Activated naive CD8-positive, alpha-beta T cell (primary cell): ENCODE data around the gene LHFPL2.

Experiments used
- H3K27ac Mint-ChIP-seq: one replicate; pipeline ENCODE4 v1.8.0; 2021; ENCODE audit warnings: mixed read lengths
- H3K27me3 Mint-ChIP-seq: one replicate; pipeline ENCODE4 v1.8.0; 2021; ENCODE audit warnings: mixed read lengths
- H3K36me3 Mint-ChIP-seq: one replicate; pipeline ENCODE4 v1.8.0; 2021; ENCODE audit warnings: mixed read lengths
- H3K4me1 Mint-ChIP-seq: one replicate; pipeline ENCODE4 v1.8.0; 2021; ENCODE audit warnings: low read depth, mixed read lengths
- H3K4me3 Mint-ChIP-seq: one replicate; pipeline ENCODE4 v1.8.0; 2021; ENCODE audit warnings: mild to moderate bottlenecking, mixed read lengths
- H3K9me3 Mint-ChIP-seq: one replicate; pipeline ENCODE4 v1.8.0; 2021; ENCODE audit warnings: low read depth, mixed read lengths

Gene LHFPL2

GRCh38 chr5:78592735-78593386, 55.7 kb downstream of the LHFPL2 start:
- H3K4me3 Mint-ChIP-seq = no peak overlapping the region
- no peak overlapping the region for H3K27ac Mint-ChIP-seq
- peaks cover 7% of the 10 kb centered on the region for H3K27me3 Mint-ChIP-seq
- H3K36me3 Mint-ChIP-seq = no peaks in the 10 kb centered on the region
- no peaks in the 10 kb centered on the region for H3K4me1 Mint-ChIP-seq
- no peaks in the 10 kb centered on the region for H3K9me3 Mint-ChIP-seq

GRCh38 chr5:78591972-78592700, 56.4 kb downstream of the LHFPL2 start:
- no peaks in the 10 kb centered on the region for H3K9me3 Mint-ChIP-seq
- H3K27ac Mint-ChIP-seq = no peak overlapping the region
- no peak overlapping the region for H3K4me3 Mint-ChIP-seq
- H3K36me3 Mint-ChIP-seq = no peaks in the 10 kb centered on the region
- peaks cover 7% of the 10 kb centered on the region for H3K27me3 Mint-ChIP-seq
- H3K4me1 Mint-ChIP-seq = no peaks in the 10 kb centered on the region

- Mint-ChIP-seq H3K4me3 (no peak overlapping the region), H3K9me3 (no peaks in the 10 kb centered on the region), H3K27me3 (peaks cover 7% of the 10 kb centered on the region), H3K36me3 (no peaks in the 10 kb centered on the region), H3K27ac (no peak overlapping the region), H3K4me1 (no peaks in the 10 kb centered on the region)
Measured at GRCh38 chr5:78591138-78591612, 57.4 kb downstream of the LHFPL2 start.

GRCh38 chr5:78589923-78590322, 58.6 kb downstream of the LHFPL2 start:
- no peaks in the 10 kb centered on the region for H3K36me3 Mint-ChIP-seq
- peaks cover 7% of the 10 kb centered on the region for H3K27me3 Mint-ChIP-seq
- H3K4me1 Mint-ChIP-seq = no peaks in the 10 kb centered on the region
- no peaks in the 10 kb centered on the region for H3K9me3 Mint-ChIP-seq
- H3K27ac Mint-ChIP-seq = no peak overlapping the region
- H3K4me3 Mint-ChIP-seq = no peak overlapping the region

GRCh38 chr5:78588507-78588906, 60.1 kb downstream of the LHFPL2 start:
- Mint-ChIP-seq H3K27ac (no peak overlapping the region), H3K27me3 (peaks cover 5% of the 10 kb centered on the region), H3K9me3 (no peaks in the 10 kb centered on the region), H3K4me3 (no peak overlapping the region), H3K4me1 (no peaks in the 10 kb centered on the region), H3K36me3 (no peaks in the 10 kb centered on the region)

GRCh38 chr5:78587775-78588291, 60.7 kb downstream of the LHFPL2 start:
- no peak overlapping the region for H3K4me3 Mint-ChIP-seq
- no peak overlapping the region for H3K27ac Mint-ChIP-seq
- peaks cover 5% of the 10 kb centered on the region for H3K27me3 Mint-ChIP-seq
- no peaks in the 10 kb centered on the region for H3K36me3 Mint-ChIP-seq
- H3K4me1 Mint-ChIP-seq = no peaks in the 10 kb centered on the region
- no peaks in the 10 kb centered on the region for H3K9me3 Mint-ChIP-seq

DNA sequence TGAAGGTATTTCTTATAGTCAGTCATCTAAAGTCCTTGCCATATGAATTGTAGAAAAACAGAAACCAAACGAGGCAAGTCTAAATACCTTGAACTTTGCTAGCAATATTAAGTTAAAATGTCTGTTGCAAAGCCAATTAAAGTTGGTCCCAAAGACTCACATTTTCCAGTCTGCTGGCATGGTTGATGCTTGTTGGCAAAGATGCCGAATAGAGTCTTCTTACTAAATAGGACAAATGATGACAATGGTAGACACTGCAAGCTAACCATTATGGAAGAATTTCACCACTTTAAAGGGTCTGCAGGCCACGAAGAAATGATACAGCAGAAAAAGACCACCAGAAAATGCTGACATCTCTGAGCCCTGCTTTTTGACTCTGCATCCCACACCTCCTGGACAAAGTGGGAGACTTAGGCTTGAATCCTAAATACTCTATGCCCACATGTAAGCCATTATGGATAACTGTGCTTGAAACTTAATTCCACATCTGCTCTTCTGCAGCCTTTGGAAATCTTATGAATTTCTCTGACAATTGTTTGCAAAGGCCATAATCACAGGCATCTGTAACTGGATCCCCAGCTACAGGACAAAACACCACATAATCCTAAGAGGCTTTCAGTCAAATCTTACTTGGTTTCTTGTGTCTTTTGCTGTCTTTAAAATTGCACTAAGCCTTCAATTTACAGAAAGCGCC, 61.3 kb downstream of the LHFPL2 start:
- Mint-ChIP-seq H3K27me3 (peaks cover 5% of the 10 kb centered on the region), H3K4me3 (no peak overlapping the region), H3K9me3 (no peaks in the 10 kb centered on the region), H3K36me3 (no peaks in the 10 kb centered on the region), H3K27ac (no peak overlapping the region), H3K4me1 (no peaks in the 10 kb centered on the region)

DNA sequence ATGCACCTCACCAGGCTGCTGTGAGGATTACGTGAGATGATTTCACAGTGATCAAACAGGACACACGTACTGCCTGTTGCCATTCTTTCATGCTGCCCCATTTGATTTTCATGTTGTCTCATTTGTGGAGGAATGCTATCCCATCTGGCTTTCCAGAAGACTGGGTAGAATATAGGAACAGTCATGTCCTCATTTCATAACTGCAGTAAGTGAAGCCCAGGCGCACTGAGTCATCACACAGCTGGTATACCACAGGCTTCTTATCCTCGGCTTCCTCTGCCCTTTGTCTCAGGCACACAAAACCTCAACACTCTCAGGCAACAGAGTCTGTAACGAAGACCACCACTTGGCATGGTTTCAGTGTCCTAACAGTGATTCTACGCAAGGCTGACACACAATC, 62.3 kb downstream of the LHFPL2 start:
- Mint-ChIP-seq H3K4me1 (no peaks in the 10 kb centered on the region), H3K27ac (no peak overlapping the region), H3K36me3 (no peaks in the 10 kb centered on the region), H3K27me3 (peaks cover 3% of the 10 kb centered on the region), H3K4me3 (no peak overlapping the region), H3K9me3 (no peaks in the 10 kb centered on the region)

- Mint-ChIP-seq H3K27me3 (no peaks in the 10 kb centered on the region), H3K4me3 (no peak overlapping the region), H3K36me3 (no peaks in the 10 kb centered on the region), H3K4me1 (no peaks in the 10 kb centered on the region), H3K9me3 (no peaks in the 10 kb centered on the region), H3K27ac (no peak overlapping the region)
Measured at GRCh38 chr5:78578015-78578414, 70.6 kb downstream of the LHFPL2 start.

DNA sequence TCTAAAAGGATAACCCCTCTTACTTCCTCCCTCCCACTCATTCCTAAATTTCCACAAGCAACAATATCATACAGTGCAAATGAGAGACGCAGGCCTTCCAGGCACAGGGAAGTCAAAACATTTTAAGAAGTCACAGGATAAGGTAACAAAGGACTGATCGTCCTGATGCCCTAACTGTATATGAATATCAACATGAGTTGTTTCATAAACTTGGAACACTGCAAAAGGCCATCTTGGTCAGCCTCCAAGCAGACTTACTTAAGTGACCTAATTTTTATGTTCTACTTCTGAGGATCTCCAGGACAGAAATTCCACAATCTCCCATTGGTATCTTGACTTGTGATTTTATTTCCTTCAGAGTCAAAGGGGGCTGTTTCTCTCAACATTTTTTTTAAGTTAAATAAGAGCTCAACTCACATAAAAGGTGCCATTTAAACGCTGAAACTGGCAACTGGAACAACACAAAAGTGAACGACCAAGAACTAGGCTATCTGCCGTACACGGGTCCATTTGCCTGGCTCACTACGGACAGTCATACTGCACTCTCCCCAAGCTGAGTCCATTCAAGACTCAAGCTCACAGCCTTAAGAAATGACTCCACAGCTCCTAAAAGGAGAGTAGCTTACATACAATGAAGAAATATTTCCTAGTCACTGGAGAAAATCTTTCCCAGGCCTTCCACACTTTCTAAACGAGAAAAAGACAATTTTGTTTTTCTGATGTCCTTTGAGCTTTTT, 71.3 kb downstream of the LHFPL2 start:
- no peaks in the 10 kb centered on the region for H3K27me3 Mint-ChIP-seq
- H3K4me3 Mint-ChIP-seq = no peak overlapping the region
- H3K36me3 Mint-ChIP-seq = no peaks in the 10 kb centered on the region
- no peaks in the 10 kb centered on the region for H3K9me3 Mint-ChIP-seq
- no peak overlapping the region for H3K27ac Mint-ChIP-seq
- no peaks in the 10 kb centered on the region for H3K4me1 Mint-ChIP-seq

DNA sequence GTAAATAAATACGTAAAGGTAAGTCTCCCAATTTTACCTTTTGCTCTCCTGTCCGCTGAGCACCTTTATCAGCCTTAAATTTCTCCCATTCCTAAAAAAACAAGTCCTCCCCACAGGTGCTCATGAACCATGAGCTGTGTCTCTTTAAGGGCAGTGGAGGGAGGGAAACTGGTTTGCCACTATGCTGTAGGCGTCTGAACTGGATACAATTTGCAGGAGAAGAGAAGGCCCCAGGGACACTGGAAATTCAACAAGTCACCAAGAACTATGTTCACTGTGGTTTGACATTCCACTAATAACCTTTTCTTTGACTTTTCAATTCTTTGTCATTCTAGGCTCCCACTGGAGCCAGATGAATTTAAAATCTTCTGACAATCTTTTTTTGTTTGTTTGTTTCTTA, 72.2 kb downstream of the LHFPL2 start:
- Mint-ChIP-seq H3K9me3 (no peaks in the 10 kb centered on the region), H3K27me3 (no peaks in the 10 kb centered on the region), H3K27ac (no peak overlapping the region), H3K36me3 (no peaks in the 10 kb centered on the region), H3K4me1 (no peaks in the 10 kb centered on the region), H3K4me3 (no peak overlapping the region)

DNA sequence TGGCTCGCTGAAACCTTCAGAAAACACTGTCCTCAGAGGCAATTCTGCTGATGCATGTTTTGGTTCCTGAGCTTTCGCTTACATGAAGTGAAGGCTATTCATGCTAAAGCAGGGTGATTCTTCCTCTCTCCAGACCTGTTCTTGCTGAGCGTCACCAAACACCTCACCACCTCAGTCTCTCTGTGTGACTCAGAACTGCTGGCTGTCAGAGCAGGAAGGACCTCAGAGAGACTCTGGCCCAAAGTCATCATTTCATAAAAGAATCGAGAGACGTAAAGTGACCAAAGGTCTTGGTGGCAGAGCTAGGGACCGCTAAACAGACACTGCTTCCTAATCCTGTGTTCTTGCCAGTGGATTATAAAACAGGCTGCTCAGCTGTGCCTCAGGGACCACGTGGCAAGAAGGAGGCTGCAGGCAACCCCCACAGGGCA, 73.8 kb downstream of the LHFPL2 start:
- H3K36me3 Mint-ChIP-seq = no peaks in the 10 kb centered on the region
- H3K9me3 Mint-ChIP-seq = no peaks in the 10 kb centered on the region
- H3K4me1 Mint-ChIP-seq = no peaks in the 10 kb centered on the region
- H3K27me3 Mint-ChIP-seq = no peaks in the 10 kb centered on the region
- H3K27ac Mint-ChIP-seq = no peak overlapping the region
- no peak overlapping the region for H3K4me3 Mint-ChIP-seq

GRCh38 chr5:78574131-78574673, 74.4 kb downstream of the LHFPL2 start:
- H3K9me3 Mint-ChIP-seq = no peaks in the 10 kb centered on the region
- no peaks in the 10 kb centered on the region for H3K4me1 Mint-ChIP-seq
- H3K36me3 Mint-ChIP-seq = no peaks in the 10 kb centered on the region
- no peak overlapping the region for H3K4me3 Mint-ChIP-seq
- H3K27me3 Mint-ChIP-seq = no peaks in the 10 kb centered on the region
- H3K27ac Mint-ChIP-seq = no peak overlapping the region

DNA sequence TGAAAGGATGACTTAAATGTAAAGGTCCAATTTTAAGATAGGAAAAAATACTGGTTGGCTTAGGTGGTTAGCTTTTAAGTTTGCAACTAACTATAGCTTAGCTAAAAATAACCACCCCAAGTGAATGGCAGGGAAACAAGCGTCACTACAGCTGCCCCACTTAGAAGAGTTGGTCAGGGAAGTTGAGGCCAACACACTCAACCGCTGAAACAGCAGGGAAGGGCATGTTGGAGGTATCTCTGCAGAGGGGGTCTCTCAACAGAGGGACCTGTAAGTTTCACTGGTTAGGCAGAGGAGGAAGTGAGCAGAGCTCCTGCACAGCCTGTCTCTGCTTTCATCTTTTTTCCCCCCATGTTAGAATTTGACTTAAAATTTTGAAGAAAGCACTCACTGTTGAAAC, 75.3 kb downstream of the LHFPL2 start:
- Mint-ChIP-seq H3K4me3 (no peak overlapping the region), H3K9me3 (no peaks in the 10 kb centered on the region), H3K27me3 (no peaks in the 10 kb centered on the region), H3K36me3 (no peaks in the 10 kb centered on the region), H3K27ac (no peak overlapping the region), H3K4me1 (no peaks in the 10 kb centered on the region)
